Measurements from ENCODE around the gene EPSTI1.

Gene EPSTI1

GRCh38 chr13:42849200-42849599 is 142.8 kb downstream of the EPSTI1 start:
- Histone ChIP-seq H3K4me3 (ENCODE audit: low read depth, low read length) (no peak overlapping the region), H3K36me3 (no peaks in the 10 kb centered on the region), H3K27ac (no peak overlapping the region), H3K27me3 (ENCODE audit: insufficient read depth, low read depth, severe bottlenecking) (no peaks in the 10 kb centered on the region), H3K9me3 (ENCODE audit: severe bottlenecking) (no peaks in the 10 kb centered on the region)
- TF ChIP-seq, protein P1, sequence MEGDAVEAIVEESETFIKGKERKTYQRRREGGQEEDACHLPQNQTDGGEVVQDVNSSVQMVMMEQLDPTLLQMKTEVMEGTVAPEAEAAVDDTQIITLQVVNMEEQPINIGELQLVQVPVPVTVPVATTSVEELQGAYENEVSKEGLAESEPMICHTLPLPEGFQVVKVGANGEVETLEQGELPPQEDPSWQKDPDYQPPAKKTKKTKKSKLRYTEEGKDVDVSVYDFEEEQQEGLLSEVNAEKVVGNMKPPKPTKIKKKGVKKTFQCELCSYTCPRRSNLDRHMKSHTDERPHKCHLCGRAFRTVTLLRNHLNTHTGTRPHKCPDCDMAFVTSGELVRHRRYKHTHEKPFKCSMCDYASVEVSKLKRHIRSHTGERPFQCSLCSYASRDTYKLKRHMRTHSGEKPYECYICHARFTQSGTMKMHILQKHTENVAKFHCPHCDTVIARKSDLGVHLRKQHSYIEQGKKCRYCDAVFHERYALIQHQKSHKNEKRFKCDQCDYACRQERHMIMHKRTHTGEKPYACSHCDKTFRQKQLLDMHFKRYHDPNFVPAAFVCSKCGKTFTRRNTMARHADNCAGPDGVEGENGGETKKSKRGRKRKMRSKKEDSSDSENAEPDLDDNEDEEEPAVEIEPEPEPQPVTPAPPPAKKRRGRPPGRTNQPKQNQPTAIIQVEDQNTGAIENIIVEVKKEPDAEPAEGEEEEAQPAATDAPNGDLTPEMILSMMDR (IDR thresholded peaks at IDR 0.05; ENCODE audit: low read depth, low read length), result no peak
- DNase-seq, result no peak

DNA sequence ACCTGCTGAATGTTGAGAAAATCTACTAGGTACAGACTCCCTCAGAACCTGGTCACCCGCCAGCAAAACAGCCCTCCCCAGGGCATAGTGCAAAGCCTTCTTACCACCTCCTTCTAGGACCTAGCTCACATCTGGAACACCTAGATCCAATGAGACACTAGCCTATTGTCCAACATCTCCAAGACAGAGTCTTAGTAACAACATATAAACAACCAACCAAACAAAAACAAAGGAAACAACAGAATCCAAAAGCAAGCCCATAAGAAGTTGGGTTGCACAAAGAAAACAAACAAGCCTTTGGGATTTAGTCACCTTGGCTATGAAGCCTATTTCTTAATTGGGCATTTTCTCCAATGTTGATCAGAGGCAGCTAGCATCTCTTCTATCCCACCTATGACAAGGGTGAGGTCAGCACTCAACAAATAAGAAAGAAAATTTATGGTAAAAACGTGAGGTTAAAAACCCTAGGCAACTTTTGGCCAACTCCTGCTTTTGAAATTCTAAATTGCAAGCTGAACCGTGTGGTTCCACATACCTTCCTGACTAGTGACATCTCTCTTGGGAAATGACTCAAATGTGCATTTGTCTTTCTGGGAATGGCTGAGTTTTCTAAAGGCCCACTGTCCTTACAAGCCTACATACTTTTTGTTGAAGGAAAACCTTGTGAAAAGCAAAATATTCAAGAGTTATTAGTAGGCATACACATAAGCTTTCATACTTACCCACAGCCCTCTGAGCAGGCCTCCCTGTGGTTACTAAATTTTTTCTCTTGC is 144.0 kb downstream of the EPSTI1 start:
- no peak for DNase-seq
- no peaks in the 10 kb centered on the region for H3K27me3 ChIP-seq (ENCODE audit: insufficient read depth, low read depth, severe bottlenecking)
- H3K4me3 ChIP-seq (ENCODE audit: low read depth, low read length), result no peak overlapping the region
- TF ChIP-seq, protein P1 (IDR thresholded peaks at IDR 0.05; ENCODE audit: low read depth, low read length), result no peak
- no peaks in the 10 kb centered on the region for H3K9me3 ChIP-seq (ENCODE audit: severe bottlenecking)
- H3K36me3 ChIP-seq, result no peaks in the 10 kb centered on the region
- H3K27ac ChIP-seq, result no peak overlapping the region

- no peak overlapping the region for H3K4me3 ChIP-seq (ENCODE audit: low read depth, low read length)
- no peaks in the 10 kb centered on the region for H3K27me3 ChIP-seq (ENCODE audit: insufficient read depth, low read depth, severe bottlenecking)
- H3K9me3 ChIP-seq (ENCODE audit: severe bottlenecking), result no peaks in the 10 kb centered on the region
- DNase-seq, result peak; percentile 16
- no peaks in the 10 kb centered on the region for H3K36me3 ChIP-seq
- H3K27ac ChIP-seq, result no peak overlapping the region
- TF ChIP-seq, protein P1 (IDR thresholded peaks at IDR 0.05; ENCODE audit: low read depth, low read length), result no peak
Measured at GRCh38 chr13:42836930-42837690, 154.9 kb downstream of the EPSTI1 start.
